Gastrocnemius medialis (tissue), 4 donors: Measurements from ENCODE around the gene WWOX.

Source experiments
- CTCF ChIP-seq, 5 experiments: fragments of 450-650 bp in 3 of 5; fragments of 200-600 bp in 2 of 5; sonication (generic) in 2 of 5; IDR thresholded peaks in 4 of 5; conservative IDR thresholded peaks in 1 of 5; 1 replicate in 4 of 5; 2 replicates in 1 of 5; pipeline ENCODE4 v1.5.1; 2016 to 2019; ENCODE audit warnings: antibody characterized with exemption in 5 of 5, mild to moderate bottlenecking in 3 of 5, moderate library complexity in 3 of 5
- POLR2A ChIP-seq, 2 donors: fragments of 450-650 bp; IDR thresholded peaks; one replicate each; pipeline ENCODE4 v1.6.1; 2017; ENCODE audit warnings: antibody characterized with exemption in 2 of 2, mild to moderate bottlenecking in 2 of 2, moderate library complexity in 2 of 2

GRCh38 chr16:78647019-78647418 lies 547.6 kb downstream of the WWOX start:
- TF ChIP-seq CTCF (IDR thresholded peaks at IDR 0.05 in 4 of 5, conservative IDR thresholded peaks at IDR 0.05 in 1 of 5), result no peak
- TF ChIP-seq POLR2A (IDR thresholded peaks at IDR 0.05), result no peak
